ENCODE data around the gene ENAM. TPM values are rescaled to one million over a fixed set of nuclear protein-coding genes. Genes with fewer than 3 reads are reported as not detected.
"Not testable (repeated sequence)": the region's sequence is repeated elsewhere in the genome, so short reads cannot be mapped to it uniquely, and the experiment has no call there.

ENAM gene
- total RNA-seq, 1 donor from 2014 or later, result 1.9 TPM

- intact Hi-C loops (cut with micrococcal nuclease), result no loop called here
- ATAC-seq, result no peak
- no peak for DNase-seq
Measured at GRCh38 chr4:70671091-70671490, 42.5 kb downstream of the ENAM start.

- intact Hi-C loops (cut with micrococcal nuclease), result no loop called here
- DNase-seq (no peak), ATAC-seq (no peak)
Measured at GRCh38 chr4:70674191-70674590, 45.6 kb downstream of the ENAM start.

GRCh38 chr4:70674731-70675130 is 46.2 kb downstream of the ENAM start:
- intact Hi-C loops (cut with micrococcal nuclease), result no loop called here
- no peak for ATAC-seq

GRCh38 chr4:70676554-70677090 is 48.1 kb downstream of the ENAM start:
- ATAC-seq (no peak), DNase-seq (no peak)
- intact Hi-C loops (cut with micrococcal nuclease), result no loop called here

More at GRCh38 chr4:70674731-70675130, 46.2 kb downstream of the ENAM start:
- no peak for DNase-seq

- intact Hi-C loops (cut with micrococcal nuclease), result no loop called here
- no peak for ATAC-seq
- DNase-seq, result no peak
Measured at GRCh38 chr4:70678383-70678999, 49.9 kb downstream of the ENAM start.

GRCh38 chr4:70680934-70681333 is 52.4 kb downstream of the ENAM start:
- ATAC-seq, result no peak

GRCh38 chr4:70681704-70682103 is 53.2 kb downstream of the ENAM start:
- ATAC-seq (no peak), DNase-seq (no peak)
- intact Hi-C loops (cut with micrococcal nuclease), result no loop called here

More at GRCh38 chr4:70680934-70681333, 52.4 kb downstream of the ENAM start:
- intact Hi-C loops (cut with micrococcal nuclease), result no loop called here
- no peak for DNase-seq

GRCh38 chr4:70682142-70682541 is 53.6 kb downstream of the ENAM start:
- DNase-seq; ATAC-seq; intact Hi-C loops (cut with micrococcal nuclease): not testable (repeated sequence)

- intact Hi-C loops (cut with micrococcal nuclease), result no loop called here
- DNase-seq (peak; percentile 39), ATAC-seq (peak; percentile 4)
Measured at GRCh38 chr4:70687392-70687791, 58.8 kb downstream of the ENAM start.

- intact Hi-C loops (cut with micrococcal nuclease), result no loop called here
- peak; percentile 98 for ATAC-seq
- DNase-seq, result peak; percentile 96
Measured at GRCh38 chr4:70687821-70688794, 59.6 kb downstream of the ENAM start, which contains the start of gene UTP3. Gene UTP3 (plus strand): TSS chr4:70688532. CDS start chr4:70688678, 146 bp downstream.

- intact Hi-C loops (cut with micrococcal nuclease), result no loop called here
- DNase-seq (no peak), ATAC-seq (peak; percentile 3)
Measured at GRCh38 chr4:70688795-70689231, 60.3 kb downstream of the ENAM start.

GRCh38 chr4:70691661-70692060 is 63.1 kb downstream of the ENAM start:
- DNase-seq, result no peak
- no peak for ATAC-seq
- intact Hi-C loops (cut with micrococcal nuclease), result no loop called here

GRCh38 chr4:70694633-70695032 is 66.1 kb downstream of the ENAM start:
- ATAC-seq; intact Hi-C loops (cut with micrococcal nuclease); DNase-seq: not testable (repeated sequence)

Other genes with a start within 250 kb of the ENAM start
- not detected for gene SMR3B, start 245.6 kb upstream of the ENAM start, total RNA-seq
- gene OPRPN, start 230.8 kb upstream of the ENAM start, total RNA-seq, result not detected
- gene MUC7, start 156.5 kb upstream of the ENAM start, total RNA-seq, result not detected
- not detected for gene AMTN, start 110.2 kb upstream of the ENAM start, total RNA-seq
- not detected for gene AMBN, start 36.5 kb upstream of the ENAM start, total RNA-seq
- gene JCHAIN, start 37.8 kb downstream of the ENAM start, total RNA-seq, result 7.0 TPM
- 14.2 TPM for gene UTP3, start 59.8 kb downstream of the ENAM start, total RNA-seq
- 22.1 TPM for gene RUFY3, start 93.2 kb downstream of the ENAM start, total RNA-seq
- 105 TPM for gene GRSF1, start 211.1 kb downstream of the ENAM start, total RNA-seq